Fibroblast of the aortic adventitia (primary cell): ENCODE data around the gene EPHB3. TPM values are rescaled to one million over a fixed set of nuclear protein-coding genes. Genes with fewer than 3 reads are reported as not detected.

Experiments
- DNase-seq: peaks from one replicate; pipeline ENCODE4 v3.0.0-alpha.2; 2010; ENCODE audit warnings: low read depth
- H3K4me3 ChIP-seq: 2 replicates; pipeline ENCODE4 v1.5.1; 2011; ENCODE audit warnings: low read depth, mild to moderate bottlenecking, control low read depth, low read length, moderate library complexity
- CTCF ChIP-seq: IDR thresholded peaks from 2 replicates; pipeline ENCODE4 v1.5.1; 2011; ENCODE audit warnings: mild to moderate bottlenecking, low read length, control low read depth, inconsistent platforms; ENCODE audit not compliant: insufficient read depth
- total RNA-seq: library from RNA; depleted of rRNA; stranded (reverse); fragments of >200 nt; gene quantifications from 2 replicates; pipeline ENCODE4 v1.2.3, GENCODE V29; 2012; ENCODE audit warnings: low replicate concordance

EPHB3 gene
- total RNA-seq, 1 donor: 2.5 TPM

GRCh38 chr3:184603151-184604030, 41.8 kb downstream of the EPHB3 start:
- no peak overlapping the region for H3K4me3 ChIP-seq
- TF ChIP-seq CTCF: no peak
- DNase-seq: peak; percentile 67

GRCh38 chr3:184604039-184604601, 42.5 kb downstream of the EPHB3 start:
- H3K4me3 ChIP-seq: peak overlapping the region; percentile 9
- no peak for TF ChIP-seq CTCF
- no peak for DNase-seq

- TF ChIP-seq CTCF: no peak
- no peak for DNase-seq
- H3K4me3 ChIP-seq: no peak overlapping the region
Measured at GRCh38 chr3:184604615-184605290, 43.2 kb downstream of the EPHB3 start.

GRCh38 chr3:184608209-184608608, 46.6 kb downstream of the EPHB3 start:
- H3K4me3 ChIP-seq: no peak overlapping the region
- no peak for DNase-seq
- TF ChIP-seq CTCF: no peak

GRCh38 chr3:184609476-184610244, 48.1 kb downstream of the EPHB3 start:
- TF ChIP-seq CTCF: no peak
- H3K4me3 ChIP-seq: no peak overlapping the region
- no peak for DNase-seq

- no peak for TF ChIP-seq CTCF
- no peak overlapping the region for H3K4me3 ChIP-seq
- no peak for DNase-seq
Measured at GRCh38 chr3:184610245-184610871, 48.8 kb downstream of the EPHB3 start.
